Jurkat, Clone E6-1 (cell line): ENCODE data around the gene MEGF11.
A peak's percentile ranks its signal among the peaks of the same experiment; 100 is the strongest.

ENCODE experiments used
- DNase-seq: peaks from one replicate; pipeline ENCODE4 v3.0.0-alpha.2; 2011; ENCODE audit warnings: low read depth, low spot score
- H3K4me3 ChIP-seq: 2 replicates; pipeline ENCODE4 v1.5.1; 2011; ENCODE audit warnings: mild to moderate bottlenecking, low read length, control low read depth, moderate library complexity

Gene MEGF11

GRCh38 chr15:66156310-66156975 is 97.1 kb downstream of the MEGF11 start:
- DNase-seq = peak; percentile 70
- no peak overlapping the region for H3K4me3 ChIP-seq

GRCh38 chr15:66155065-66155464 is 98.5 kb downstream of the MEGF11 start:
- DNase-seq = no peak
- no peak overlapping the region for H3K4me3 ChIP-seq

- no peak for DNase-seq
- H3K4me3 ChIP-seq = no peak overlapping the region
Observed at GRCh38 chr15:66154581-66154980, 99.0 kb downstream of the MEGF11 start.

- DNase-seq = peak; percentile 59
- H3K4me3 ChIP-seq = no peak overlapping the region
Observed at GRCh38 chr15:66153549-66154415, 99.8 kb downstream of the MEGF11 start.

- no peak for DNase-seq
- no peak overlapping the region for H3K4me3 ChIP-seq
Observed at GRCh38 chr15:66152650-66153049, 100.9 kb downstream of the MEGF11 start.

- no peak for DNase-seq
- no peak overlapping the region for H3K4me3 ChIP-seq
Observed at GRCh38 chr15:66151809-66152208, 101.7 kb downstream of the MEGF11 start.

- no peak overlapping the region for H3K4me3 ChIP-seq
- DNase-seq = no peak
Observed at GRCh38 chr15:66149871-66150270, 103.7 kb downstream of the MEGF11 start.

- no peak for DNase-seq
- H3K4me3 ChIP-seq = no peak overlapping the region
Observed at GRCh38 chr15:66148187-66148586, 105.4 kb downstream of the MEGF11 start.

- no peak overlapping the region for H3K4me3 ChIP-seq
- peak; percentile 30 for DNase-seq
Observed at GRCh38 chr15:66147440-66147839, 106.1 kb downstream of the MEGF11 start.

GRCh38 chr15:66145726-66146182 is 107.8 kb downstream of the MEGF11 start:
- peak; percentile 57 for DNase-seq
- H3K4me3 ChIP-seq = no peak overlapping the region

- no peak overlapping the region for H3K4me3 ChIP-seq
- no peak for DNase-seq
Observed at GRCh38 chr15:66144978-66145725, 108.4 kb downstream of the MEGF11 start.

- no peak overlapping the region for H3K4me3 ChIP-seq
- DNase-seq = no peak
Observed at GRCh38 chr15:66142285-66142684, 111.3 kb downstream of the MEGF11 start.

GRCh38 chr15:66139591-66140207 is 113.9 kb downstream of the MEGF11 start:
- no peak overlapping the region for H3K4me3 ChIP-seq
- DNase-seq = no peak

- no peak overlapping the region for H3K4me3 ChIP-seq
- DNase-seq = no peak
Observed at GRCh38 chr15:66138892-66139590, 114.5 kb downstream of the MEGF11 start.

- H3K4me3 ChIP-seq = no peak overlapping the region
- no peak for DNase-seq
Observed at GRCh38 chr15:66138096-66138783, 115.3 kb downstream of the MEGF11 start.

- H3K4me3 ChIP-seq = no peak overlapping the region
- no peak for DNase-seq
Observed at GRCh38 chr15:66136948-66137347, 116.6 kb downstream of the MEGF11 start.

- H3K4me3 ChIP-seq = no peak overlapping the region
- no peak for DNase-seq
Observed at GRCh38 chr15:66135664-66136063, 117.9 kb downstream of the MEGF11 start.

- no peak overlapping the region for H3K4me3 ChIP-seq
- no peak for DNase-seq
Observed at GRCh38 chr15:66134284-66134683, 119.3 kb downstream of the MEGF11 start.
